GM12874 (cell line): Measurements from ENCODE around the gene NR4A2.

Experiments used
- CTCF ChIP-seq: IDR thresholded peaks from 2 replicates; pipeline ENCODE4 v1.5.1; 2011; ENCODE audit warnings: low read depth, mild to moderate bottlenecking, control low read depth, low read length, moderate library complexity; ENCODE audit not compliant: insufficient read depth

The NR4A2 gene

GRCh38 chr2:156352911-156353310 lies 20.4 kb upstream of the NR4A2 start:
- no peak for TF ChIP-seq CTCF

GRCh38 chr2:156350374-156351142 lies 18.0 kb upstream of the NR4A2 start:
- no peak for TF ChIP-seq CTCF

GRCh38 chr2:156349605-156350004 lies 17.1 kb upstream of the NR4A2 start:
- no peak for TF ChIP-seq CTCF

GRCh38 chr2:156349161-156349560 lies 16.6 kb upstream of the NR4A2 start:
- no peak for TF ChIP-seq CTCF

- no peak for TF ChIP-seq CTCF
Observed at GRCh38 chr2:156347431-156347830, 14.9 kb upstream of the NR4A2 start.

GRCh38 chr2:156346731-156347130 lies 14.2 kb upstream of the NR4A2 start:
- TF ChIP-seq CTCF: no peak

- TF ChIP-seq CTCF: no peak
Observed at GRCh38 chr2:156345582-156345981, 13.1 kb upstream of the NR4A2 start.
